GM12878 (cell line): ENCODE results near the gene INTU. TPM values are rescaled to one million over a fixed set of nuclear protein-coding genes. Genes with fewer than 3 reads are reported as not detected.

Experiments used
- ATAC-seq: fragments of 200-7000 bp; cut with Tn5 transposase; 3 replicates; pipeline ENCODE4 v1.9.1; 2020; ENCODE audit warnings: mild to moderate bottlenecking, moderate library complexity
- BruUV-seq: library from RNA; stranded (reverse); fragments of 400-500 nt; replicated peaks from 2 replicates; lab custom pipeline; 2021; lab: Mats Ljungman, UMichigan
- CTCF ChIA-PET: fragments of 300-600 bp; sonication (Branson Sonifier 250); formaldehyde crosslinking; extraction: SDS; loops from one replicate; lab custom pipeline; 2021; ENCODE audit warnings: inconsistent platforms; lab: Yijun Ruan, JAX
- POLR2A ChIA-PET: fragments of 350-600 bp; formaldehyde crosslinking; extraction: SDS; loops from one replicate; lab custom pipeline; 2021; ENCODE audit warnings: inconsistent platforms; lab: Charles Lee
- RAD21 ChIA-PET: fragments of 300-600 bp; sonication (Branson Sonifier 250); formaldehyde crosslinking; loops from one replicate; lab custom pipeline; 2023; ENCODE audit warnings: antibody characterized with exemption; ENCODE audit not compliant: unreplicated experiment; lab: Charles Lee
- SMC1A ChIA-PET: fragments of 300-600 bp; sonication (Branson Sonifier 250); formaldehyde crosslinking; loops from one replicate; lab custom pipeline; 2023; ENCODE audit not compliant: unreplicated experiment, uncharacterized antibody; lab: Charles Lee
- DNase-seq: peaks from one replicate; pipeline ENCODE4 v3.0.0-alpha.2; 2011; ENCODE audit warnings: low read depth, low spot score
- FAIRE-seq: peaks from 3 replicates; lab custom pipeline; 2011; peaks lifted over from hg19 to GRCh38; lab: Jason Lieb, UNC
- H2AFZ ChIP-seq: 2 replicates; pipeline ENCODE4 v1.6.0; 2011; ENCODE audit warnings: low read depth, low read length, control low read depth; ENCODE audit not compliant: control insufficient read depth
- H3K27ac ChIP-seq: 2 replicates; pipeline ENCODE4 v1.5.1; 2011; ENCODE audit warnings: control low read depth; ENCODE audit not compliant: control insufficient read depth, insufficient read depth
- H3K27me3 ChIP-seq, 2 experiments: replicated peaks in 1 of 2; 2 replicates each; pipeline versions ENCODE4 v1.6.0 to v1.6.1; 2011; ENCODE audit warnings: low read length in 1 of 2; ENCODE audit not compliant: control insufficient read depth in 2 of 2, insufficient read depth in 2 of 2
- H3K36me3 ChIP-seq, 2 experiments: 2 replicates each; pipeline ENCODE4 v1.5.1; 2011; ENCODE audit warnings: low read length in 1 of 2; ENCODE audit not compliant: control insufficient read depth in 2 of 2, insufficient read depth in 2 of 2
- H3K4me1 ChIP-seq: 2 replicates; pipeline ENCODE4 v1.6.1; 2011; ENCODE audit warnings: mild to moderate bottlenecking, low read length, moderate library complexity, mixed read lengths; ENCODE audit not compliant: control insufficient read depth, insufficient read depth
- H3K4me2 ChIP-seq: 2 replicates; pipeline ENCODE4 v1.6.0; 2011; ENCODE audit warnings: control low read depth; ENCODE audit not compliant: control insufficient read depth, insufficient read depth
- H3K4me3 ChIP-seq: fragments of 200-600 bp; sonication (generic); 2 replicates; pipeline ENCODE4 v1.5.1; 2016
- H3K79me2 ChIP-seq: 2 replicates; pipeline ENCODE4 v1.6.0; 2011; ENCODE audit warnings: low read length; ENCODE audit not compliant: control insufficient read depth, insufficient read depth
- H3K9ac ChIP-seq: 2 replicates; pipeline ENCODE4 v1.8.0; 2011; ENCODE audit warnings: low read length, control low read depth, mixed read lengths; ENCODE audit not compliant: control insufficient read depth, insufficient read depth
- H3K9me3 ChIP-seq: replicated peaks from 3 replicates; pipeline ENCODE4 v1.5.1; 2011; ENCODE audit warnings: mild to moderate bottlenecking, low read length; ENCODE audit not compliant: control insufficient read depth, insufficient read depth
- H4K20me1 ChIP-seq: 2 replicates; pipeline ENCODE4 v1.6.0; 2011; ENCODE audit not compliant: control insufficient read depth, insufficient read depth
- ASH2L ChIP-seq: fragments of 300-600, 200-600 bp; sonication (generic); IDR thresholded peaks from 2 replicates; pipeline ENCODE4 v1.6.1; 2017; ENCODE audit warnings: low read depth, mild to moderate bottlenecking, borderline replicate concordance
- BRCA1 ChIP-seq: IDR thresholded peaks from 2 replicates; pipeline ENCODE4 v1.6.1; 2011; ENCODE audit warnings: low read depth, low read length, improper control_type of control experiment
- EED ChIP-seq: sonication (generic); IDR thresholded peaks from 2 replicates; pipeline ENCODE4 v1.6.1; 2016; ENCODE audit warnings: antibody characterized with exemption, low read depth
- HDAC6 ChIP-seq: fragments of 200-600 bp; sonication (generic); IDR thresholded peaks from one replicate; pipeline ENCODE4 v1.8.0; 2017; ENCODE audit warnings: antibody characterized with exemption; ENCODE audit not compliant: unreplicated experiment
- JUND ChIP-seq: IDR thresholded peaks from 2 replicates; pipeline ENCODE4 v1.6.1; 2012; ENCODE audit warnings: low read depth, mild to moderate bottlenecking, low read length, improper control_type of control experiment, moderate library complexity
- KAT2A ChIP-seq: conservative IDR thresholded peaks from 2 replicates; pipeline ENCODE4 v1.6.1; 2011; ENCODE audit warnings: low read depth, low read length; ENCODE audit not compliant: control insufficient read depth
- NFYB ChIP-seq: IDR thresholded peaks from 2 replicates; pipeline ENCODE4 v1.6.1; 2011; ENCODE audit warnings: low read depth, mild to moderate bottlenecking, low read length, improper control_type of control experiment, moderate library complexity; ENCODE audit not compliant: insufficient read depth
- NRF1 ChIP-seq: conservative IDR thresholded peaks from 2 replicates; pipeline ENCODE4 v1.6.1; 2011; ENCODE audit warnings: mild to moderate bottlenecking, low read depth, low read length, improper control_type of control experiment
- POLR2A ChIP-seq: IDR thresholded peaks from 2 replicates; pipeline ENCODE4 v1.6.1; 2011; ENCODE audit warnings: low read depth, mild to moderate bottlenecking, low read length
- SREBF2 ChIP-seq: IDR thresholded peaks from 2 replicates; pipeline ENCODE4 v1.6.1; 2012; ENCODE audit warnings: mild to moderate bottlenecking, low read length
- STAT1 ChIP-seq: fragments of 450-650 bp; conservative IDR thresholded peaks from 2 replicates; pipeline ENCODE4 v1.6.1; 2014; ENCODE audit warnings: antibody characterized with exemption, mild to moderate bottlenecking
- TBL1XR1 ChIP-seq: IDR thresholded peaks from 2 replicates; pipeline ENCODE4 v1.6.1; 2012; ENCODE audit warnings: low read depth, low read length, improper control_type of control experiment
- ZNF384 ChIP-seq: IDR thresholded peaks from 2 replicates; pipeline ENCODE4 v1.6.1; 2012; ENCODE audit warnings: low read depth, mild to moderate bottlenecking, low read length, improper control_type of control experiment, borderline replicate concordance
- WGBS: methylation state at CpG from one replicate; pipeline ENCODE4 v1.1.6; 2016; ENCODE audit warnings: low lambda C conversion rate; ENCODE audit not compliant: insufficient replicate concordance, insufficient coverage; ENCODE audit errors: missing lambda C conversion rate; 5-methylcytosine and 5-hydroxymethylcytosine counted together
- in situ Hi-C: fragments of 300-500 bp; cut with MboI; formaldehyde crosslinking; loops from 9 replicates; pipeline ENCODE4 v1.14.3; 2018; ENCODE audit warnings: mixed read lengths
- intact Hi-C: fragments of 100-400 bp; cut with micrococcal nuclease; formaldehyde crosslinking; loops from one replicate; pipeline ENCODE4 v1.14.2; 2022; ENCODE audit not compliant: unreplicated experiment
- polyA plus RNA-seq, 11 experiments: library from polyadenylated mRNA; depleted of rRNA in 4 of 11; unstranded in 6 of 11; stranded (reverse) in 5 of 11; fragments of >200 nt; fragmentation: Nextera tagmentation in 4 of 11; fragmentation: Illumina TruSeq in 1 of 11; extraction: Ambion mirVana in 4 of 11; extraction: Trizol in 1 of 11; gene quantifications; 1 replicate in 1 of 11; 2 replicates in 10 of 11; pipeline versions ENCODE4 v1.2.1 to v1.2.3, GENCODE V29; 2011 to 2016; ENCODE audit warnings: inconsistent platforms in 2 of 11, missing spikeins in 2 of 11, low read depth in 1 of 11
- total RNA-seq, 4 experiments: library from RNA; depleted of rRNA in 3 of 4; stranded (reverse); fragments of >200 nt in 3 of 4; fragmentation: Illumina TruSeq in 1 of 4; extraction: Trizol in 1 of 4; gene quantifications; 2 replicates each; pipeline versions ENCODE4 v1.2.1 to v1.2.3, GENCODE V29; 2013 to 2021
- TF ChIP-seq, protein P1 (sequence below): IDR thresholded peaks from 2 replicates; pipeline ENCODE4 v1.6.1; 2012; ENCODE audit warnings: low read depth, low read length, improper control_type of control experiment

The INTU gene
- total and polyA plus RNA-seq, 10 of the 15 experiments (the other 5 are each of a cell fraction or from before 2014, with no cell fraction given) = under 0.01 to 0.15 (median 0.01) TPM; not detected in 4

DNA sequence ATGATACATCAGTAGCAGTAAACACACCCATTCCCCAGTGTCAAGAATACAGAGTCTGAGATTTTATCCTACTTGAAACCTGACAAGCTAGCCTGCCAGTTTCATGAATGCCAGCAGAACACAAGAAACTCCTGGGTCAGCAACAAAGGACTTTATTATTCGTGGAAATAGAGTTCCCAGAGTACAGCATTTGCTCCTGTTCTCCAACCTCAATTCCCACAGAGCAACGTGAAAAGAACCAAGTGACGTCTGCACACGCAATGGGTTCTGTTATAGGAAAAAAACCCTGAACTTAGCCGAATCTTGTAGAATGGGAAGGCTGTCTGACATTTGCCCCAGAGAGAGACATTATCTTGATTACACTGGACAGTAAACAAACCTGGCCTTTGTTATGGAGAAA lies 23.3 kb upstream of the INTU start:
- SMC1A ChIA-PET = interaction anchor here (6.1 kb wide), 1 partner anchor 123 kb away, joined by 86 read pairs; the partner anchor contains the start of gene SLC25A31
- Histone ChIP-seq H2AFZ (no peak overlapping the region), H3K4me1 (no peaks in the 10 kb centered on the region), H4K20me1 (no peaks in the 10 kb centered on the region), H3K27ac (no peak overlapping the region), H3K27me3 (no peaks in the 10 kb centered on the region), H3K4me2 (no peak overlapping the region), H3K79me2 (no peaks in the 10 kb centered on the region), H3K9ac (no peak overlapping the region), H3K9me3 (no peaks in the 10 kb centered on the region), H3K36me3 (no peaks in the 10 kb centered on the region), H3K4me3 (no peak overlapping the region)
- ATAC-seq = no peak
- no peak for TF ChIP-seq HDAC6
- TF ChIP-seq EED = no peak
- TF ChIP-seq BRCA1 = no peak
- TF ChIP-seq, protein P1, sequence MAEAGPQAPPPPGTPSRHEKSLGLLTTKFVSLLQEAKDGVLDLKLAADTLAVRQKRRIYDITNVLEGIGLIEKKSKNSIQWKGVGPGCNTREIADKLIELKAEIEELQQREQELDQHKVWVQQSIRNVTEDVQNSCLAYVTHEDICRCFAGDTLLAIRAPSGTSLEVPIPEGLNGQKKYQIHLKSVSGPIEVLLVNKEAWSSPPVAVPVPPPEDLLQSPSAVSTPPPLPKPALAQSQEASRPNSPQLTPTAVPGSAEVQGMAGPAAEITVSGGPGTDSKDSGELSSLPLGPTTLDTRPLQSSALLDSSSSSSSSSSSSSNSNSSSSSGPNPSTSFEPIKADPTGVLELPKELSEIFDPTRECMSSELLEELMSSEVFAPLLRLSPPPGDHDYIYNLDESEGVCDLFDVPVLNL = no peak
- no peak for TF ChIP-seq KAT2A
- TF ChIP-seq NFYB = no peak
- TF ChIP-seq JUND = no peak
- no peak for TF ChIP-seq STAT1
- TF ChIP-seq NRF1 = no peak
- no peak for TF ChIP-seq ASH2L
- no peak for TF ChIP-seq TBL1XR1
- no peak for TF ChIP-seq POLR2A
- TF ChIP-seq ZNF384 = no peak
- TF ChIP-seq SREBF2 = no peak
- no TSS peak for BruUV-seq
- WGBS = 11% methylated on average over 5 of the region's 5 CpGs
- CTCF ChIA-PET = no interaction called here
- RAD21 ChIA-PET = no interaction called here
- in situ Hi-C loops (no loop called here), intact Hi-C loops (loop anchor here (5.0 to 10.0 kb wide), 3 partner anchors 178 to 443 kb away; partner anchors contain the start of gene PLK4)
- DNase-seq = no peak
- POLR2A ChIA-PET = no interaction called here
- FAIRE-seq = no peak
